MCF 10A (cell line): ENCODE results near the gene RNF125. TPM values are rescaled to one million over a fixed set of nuclear protein-coding genes. Genes with fewer than 3 reads are reported as not detected.
A peak's percentile ranks its signal among the peaks of the same experiment; 100 is the strongest.

ENCODE experiments used
- BruUV-seq: library from RNA; stranded (reverse); fragments of 400-500 nt; replicated peaks from 2 replicates; lab custom pipeline; 2021; lab: Mats Ljungman, UMichigan
- CTCF ChIA-PET: fragments of 300-600 bp; sonication (Branson Sonifier 250); formaldehyde crosslinking; extraction: SDS; loops from one replicate; lab custom pipeline; 2021; ENCODE audit warnings: antibody characterized with exemption, inconsistent platforms; lab: Yijun Ruan, JAX
- POLR2A ChIA-PET: fragments of 300-600, 350-650 bp; sonication (Branson Sonifier 250); formaldehyde crosslinking; extraction: SDS; loops from one replicate; lab custom pipeline; 2020; ENCODE audit warnings: antibody characterized with exemption, inconsistent platforms; lab: Yijun Ruan, JAX
- DNase-seq: peaks from one replicate; pipeline ENCODE4 v3.0.0-alpha.2; 2018; ENCODE audit not compliant: unreplicated experiment
- H3K27ac Mint-ChIP-seq: one replicate; pipeline ENCODE4 v1.8.0; 2022; ENCODE audit warnings: mild to moderate bottlenecking, low read depth, mixed read lengths; ENCODE audit not compliant: unreplicated experiment
- H3K27me3 Mint-ChIP-seq: one replicate; pipeline ENCODE4 v1.8.0; 2022; ENCODE audit warnings: mixed read lengths; ENCODE audit not compliant: insufficient read depth, unreplicated experiment
- H3K36me3 Mint-ChIP-seq: one replicate; pipeline ENCODE4 v1.8.0; 2022; ENCODE audit warnings: mild to moderate bottlenecking, moderate library complexity, mixed read lengths; ENCODE audit not compliant: insufficient read depth, unreplicated experiment
- H3K4me1 Mint-ChIP-seq: one replicate; pipeline ENCODE4 v1.8.0; 2022; ENCODE audit warnings: mixed read lengths; ENCODE audit not compliant: insufficient read depth, unreplicated experiment
- H3K4me3 Mint-ChIP-seq: one replicate; pipeline ENCODE4 v1.8.0; 2022; ENCODE audit warnings: mild to moderate bottlenecking, moderate library complexity, mixed read lengths; ENCODE audit not compliant: unreplicated experiment
- H3K9me3 Mint-ChIP-seq: one replicate; pipeline ENCODE4 v1.8.0; 2022; ENCODE audit warnings: mixed read lengths; ENCODE audit not compliant: unreplicated experiment
- CTCF ChIP-seq: fragments of 200-600 bp; IDR thresholded peaks from one replicate; pipeline ENCODE4 v1.8.0; 2022; ENCODE audit warnings: antibody characterized with exemption, mild to moderate bottlenecking; ENCODE audit not compliant: unreplicated experiment
- intact Hi-C: fragments of 100-400 bp; cut with micrococcal nuclease; formaldehyde crosslinking; loops from 2 replicates; pipeline ENCODE4 v1.14.1; 2022
- total RNA-seq: library from RNA; stranded (reverse); gene quantifications from 2 replicates; pipeline ENCODE4 v1.2.3, GENCODE V29; 2022

RNF125 gene
- total RNA-seq, 1 experiment from 2014 or later: 6.2 TPM

GRCh38 chr18:32092422-32093101 is 73.9 kb downstream of the RNF125 start:
- DNase-seq: peak; percentile 96
- intact Hi-C loops: loop anchor here (1.0 to 5.0 kb wide), 2 partner anchors 149 to 830 kb away; partner anchors contain the start of gene TRAPPC8
- POLR2A ChIA-PET: interaction anchor here (0.6 to 4.6 kb wide), 13 partner anchors 7 to 668 kb away, joined by 3 to 84 read pairs (median 5); partner anchors contain the start of genes RNF125 and TRAPPC8
- Mint-ChIP-seq H3K9me3 (no peaks in the 10 kb centered on the region), H3K4me3 (peak overlapping the region; percentile 85), H3K4me1 (peaks cover 28% of the 10 kb centered on the region), H3K27ac (peak overlapping the region; percentile 97), H3K27me3 (no peaks in the 10 kb centered on the region), H3K36me3 (peaks cover 21% of the 10 kb centered on the region)
- CTCF ChIA-PET: no interaction called here
- TF ChIP-seq CTCF: no peak
- no TSS peak for BruUV-seq

GRCh38 chr18:32093102-32093511 is 74.5 kb downstream of the RNF125 start:
- peaks cover 21% of the 10 kb centered on the region for H3K36me3 Mint-ChIP-seq
- ChIA-PET POLR2A (interaction anchor here (0.6 to 4.6 kb wide), 9 partner anchors 8 to 184 kb away, joined by 3 to 84 read pairs (median 4); partner anchors contain the start of genes RNF125 and TRAPPC8), CTCF (no interaction called here)
- BruUV-seq: no TSS peak
- peak overlapping the region; percentile 97 for H3K27ac Mint-ChIP-seq
- peaks cover 28% of the 10 kb centered on the region for H3K4me1 Mint-ChIP-seq
- no peak for TF ChIP-seq CTCF
- no peaks in the 10 kb centered on the region for H3K9me3 Mint-ChIP-seq
- H3K4me3 Mint-ChIP-seq: peak overlapping the region; percentile 85
- H3K27me3 Mint-ChIP-seq: no peaks in the 10 kb centered on the region
- intact Hi-C loops: loop anchor here (5.0 kb wide), 1 partner anchor 829 kb away; no protein-coding TSS in a partner anchor
- DNase-seq: peak; percentile 64

- no peak for DNase-seq
- intact Hi-C loops: loop anchor here (5.0 kb wide), 1 partner anchor 829 kb away; no protein-coding TSS in a partner anchor
- ChIA-PET CTCF (no interaction called here), POLR2A (interaction anchor here (0.6 to 4.6 kb wide), 8 partner anchors 8 to 185 kb away, joined by 3 to 84 read pairs (median 6); partner anchors contain the start of genes RNF125 and TRAPPC8)
- peaks cover 28% of the 10 kb centered on the region for H3K4me1 Mint-ChIP-seq
- peaks cover 21% of the 10 kb centered on the region for H3K36me3 Mint-ChIP-seq
- no peaks in the 10 kb centered on the region for H3K9me3 Mint-ChIP-seq
- BruUV-seq: no TSS peak
- no peaks in the 10 kb centered on the region for H3K27me3 Mint-ChIP-seq
- H3K4me3 Mint-ChIP-seq: peak overlapping the region; percentile 85
- TF ChIP-seq CTCF: no peak
- peak overlapping the region; percentile 97 for H3K27ac Mint-ChIP-seq
Observed at GRCh38 chr18:32093523-32093922, 74.9 kb downstream of the RNF125 start.

- peak overlapping the region; percentile 14 for H3K27ac Mint-ChIP-seq
- peaks cover 30% of the 10 kb centered on the region for H3K36me3 Mint-ChIP-seq
- BruUV-seq: no TSS peak
- intact Hi-C loops: no loop called here
- CTCF ChIA-PET: interaction anchor here (0.6 to 1.8 kb wide), 3 partner anchors 10 to 1411 kb away, joined by 3 to 4 read pairs (median 3); no protein-coding TSS in a partner anchor
- H3K27me3 Mint-ChIP-seq: no peaks in the 10 kb centered on the region
- no peak for DNase-seq
- peaks cover 28% of the 10 kb centered on the region for H3K4me1 Mint-ChIP-seq
- H3K9me3 Mint-ChIP-seq: no peaks in the 10 kb centered on the region
- no peak for TF ChIP-seq CTCF
- H3K4me3 Mint-ChIP-seq: no peak overlapping the region
- POLR2A ChIA-PET: no interaction called here
Observed at GRCh38 chr18:32095192-32095899, 76.7 kb downstream of the RNF125 start.
